K562 (cell line): ENCODE measurements around the gene PEPD. TPM values are rescaled to one million over a fixed set of nuclear protein-coding genes. Genes with fewer than 3 reads are reported as not detected.

Experiments used
- ATAC-seq: fragments of 200-7000 bp; cut with Tn5 transposase; 3 replicates; pipeline ENCODE4 v1.9.1; 2020; ENCODE audit warnings: moderate library complexity
- BruUV-seq: library from RNA; stranded (reverse); fragments of 400-500 nt; replicated peaks from 2 replicates; lab custom pipeline; 2021; lab: Mats Ljungman, UMichigan
- CTCF ChIA-PET: fragments of 300-600 bp; formaldehyde crosslinking; extraction: SDS; loops from one replicate; lab custom pipeline; 2021; ENCODE audit warnings: low intra/inter-chr PET ratio; lab: Yijun Ruan, JAX
- POLR2A ChIA-PET: fragments of 300-600, 350-650 bp; sonication (Branson Sonifier 250); formaldehyde crosslinking; extraction: SDS; loops from one replicate; lab custom pipeline; 2021; ENCODE audit warnings: antibody characterized with exemption, inconsistent platforms; lab: Yijun Ruan, JAX
- DNase-seq, 4 experiments: peaks; one replicate each; pipeline versions ENCODE4 v3.0.0 to v3.0.0-alpha.2; 2011 to 2018; ENCODE audit warnings: low spot score in 3 of 4, mixed read lengths in 3 of 4; ENCODE audit errors: extremely low read depth in 1 of 4
- FAIRE-seq: peaks from 2 replicates; lab custom pipeline; 2011; peaks lifted over from hg19 to GRCh38; lab: Jason Lieb, UNC
- H2AFZ ChIP-seq: 2 replicates; pipeline ENCODE4 v1.6.0; 2011; ENCODE audit warnings: low read depth, low read length, control low read depth, inconsistent platforms
- H3K27ac ChIP-seq: fragments of 200-600 bp; 3 replicates; pipeline ENCODE4 v1.8.0; 2011; ENCODE audit warnings: low read depth, mild to moderate bottlenecking, control low read depth, inconsistent platforms, low read length, moderate library complexity, mixed read lengths; ENCODE audit errors: extremely low read depth
- H3K27me3 ChIP-seq, 2 experiments: fragments of 300-600 bp in 1 of 2; 2 replicates in 1 of 2; 3 replicates in 1 of 2; pipeline versions ENCODE4 v1.6.0 to v1.8.0; 2011; ENCODE audit warnings: inconsistent platforms in 2 of 2, low read length in 2 of 2, mild to moderate bottlenecking in 1 of 2, mixed read lengths in 1 of 2, moderate library complexity in 1 of 2; ENCODE audit not compliant: control insufficient read depth in 2 of 2, insufficient read depth in 2 of 2
- H3K36me3 ChIP-seq: fragments of 300-600 bp; 3 replicates; pipeline ENCODE4 v1.8.0; 2011; ENCODE audit warnings: mild to moderate bottlenecking, low read length, inconsistent platforms; ENCODE audit not compliant: control insufficient read depth, insufficient read depth
- H3K4me1 ChIP-seq, 2 experiments: fragments of 200-600 bp in 1 of 2; replicated peaks in 1 of 2; 2 replicates in 1 of 2; 3 replicates in 1 of 2; pipeline versions ENCODE4 v1.5.1 to v1.8.0; 2011; ENCODE audit warnings: inconsistent platforms in 2 of 2, low read length in 2 of 2, mild to moderate bottlenecking in 1 of 2, mixed read lengths in 1 of 2, moderate library complexity in 1 of 2; ENCODE audit not compliant: control insufficient read depth in 2 of 2, insufficient read depth in 2 of 2
- H3K4me2 ChIP-seq: 2 replicates; pipeline ENCODE4 v1.6.1; 2011; ENCODE audit warnings: low read length, control low read depth, inconsistent platforms, mixed read lengths; ENCODE audit not compliant: insufficient read depth
- H3K4me3 ChIP-seq: fragments of 200-600 bp; sonication (generic), shearing (Covaris generic); 2 replicates; pipeline ENCODE4 v1.5.1; 2016; ENCODE audit warnings: control low read depth, inconsistent platforms
- H3K79me2 ChIP-seq: fragments of 200-600 bp; 3 replicates; pipeline ENCODE4 v1.8.0; 2011; ENCODE audit warnings: low read length, inconsistent platforms; ENCODE audit not compliant: control insufficient read depth, insufficient read depth
- H3K9ac ChIP-seq, 2 experiments: 2 replicates each; pipeline versions ENCODE4 v1.6.0 to v1.6.1; 2011; ENCODE audit warnings: low read depth in 2 of 2, low read length in 2 of 2, control low read depth in 1 of 2, inconsistent platforms in 1 of 2, mild to moderate bottlenecking in 1 of 2, mixed read lengths in 1 of 2; ENCODE audit not compliant: insufficient read depth in 1 of 2
- H3K9me1 ChIP-seq: one replicate; pipeline ENCODE4 v1.6.0; 2011; ENCODE audit warnings: inconsistent platforms, mild to moderate bottlenecking, low read length, moderate library complexity; ENCODE audit not compliant: control insufficient read depth, insufficient read depth
- H3K9me3 ChIP-seq: replicated peaks from 2 replicates; pipeline ENCODE4 v1.5.1; 2011; ENCODE audit warnings: low read depth, low read length, inconsistent platforms; ENCODE audit not compliant: control insufficient read depth, insufficient read depth
- H4K20me1 ChIP-seq: replicated peaks from 2 replicates; pipeline ENCODE4 v1.6.1; 2011; ENCODE audit warnings: low read length, inconsistent platforms, mixed read lengths; ENCODE audit not compliant: control insufficient read depth, insufficient read depth
- ATF2 ChIP-seq: sonication (generic); formaldehyde crosslinking; IDR thresholded peaks from 2 replicates; pipeline ENCODE4 v1.8.1; 2022; ENCODE audit warnings: missing genetic modification reagents
- CBFA2T3 ChIP-seq: fragments of 450-650 bp; IDR thresholded peaks from 2 replicates; pipeline ENCODE4 v1.6.1; 2017
- HNRNPL ChIP-seq: fragments of 200-400 bp; formaldehyde crosslinking; IDR thresholded peaks from 2 replicates; pipeline ENCODE4 v1.6.1; 2017; ENCODE audit warnings: low read depth, mild to moderate bottlenecking, low read length
- JUN ChIP-seq, 2 experiments: sonication (generic) in 1 of 2; formaldehyde crosslinking in 1 of 2; IDR thresholded peaks; 2 replicates each; pipeline versions ENCODE4 v1.6.1 to v1.8.0; 2012 to 2022; ENCODE audit warnings: borderline replicate concordance in 2 of 2, mild to moderate bottlenecking in 2 of 2, improper control_type of control experiment in 1 of 2, low read depth in 1 of 2, low read length in 1 of 2, missing genetic modification reagents in 1 of 2
- KDM2B ChIP-seq: fragments of 250-450 bp; sonication (Bioruptor Pico); IDR thresholded peaks from 2 replicates; pipeline ENCODE4 v1.8.0; 2021; ENCODE audit warnings: mild to moderate bottlenecking, moderate library complexity
- MLX ChIP-seq, 2 experiments: fragments of 450-650 bp in 1 of 2; sonication (generic) in 1 of 2; formaldehyde crosslinking; conservative IDR thresholded peaks; 2 replicates each; pipeline versions ENCODE4 v1.4.0 to v1.8.1; 2020 to 2022; ENCODE audit warnings: mild to moderate bottlenecking in 1 of 2, missing genetic modification reagents in 1 of 2
- PCBP1 ChIP-seq: fragments of 200-400 bp; formaldehyde crosslinking; IDR thresholded peaks from 2 replicates; pipeline ENCODE4 v1.6.1; 2018; ENCODE audit warnings: mild to moderate bottlenecking, low read depth, low read length; ENCODE audit not compliant: poor library complexity, severe bottlenecking
- SAFB2 ChIP-seq: fragments of 200-400 bp; formaldehyde crosslinking; IDR thresholded peaks from 2 replicates; pipeline ENCODE4 v1.6.1; 2018; ENCODE audit warnings: borderline replicate concordance, low read length, low read depth, moderate library complexity; ENCODE audit not compliant: severe bottlenecking
- STAT5B ChIP-seq: fragments of 250-450 bp; sonication (Bioruptor Pico); IDR thresholded peaks from 2 replicates; pipeline ENCODE4 v1.8.0; 2021; ENCODE audit warnings: mild to moderate bottlenecking, inconsistent platforms
- ZFP30 ChIP-seq: fragments of 250-450 bp; sonication (Bioruptor Pico); IDR thresholded peaks from 2 replicates; pipeline ENCODE4 v1.8.0; 2022; ENCODE audit warnings: moderate library complexity, mild to moderate bottlenecking, inconsistent platforms, borderline replicate concordance
- ZNF253 ChIP-seq: fragments of 250-450 bp; sonication (Bioruptor Pico); conservative IDR thresholded peaks from 2 replicates; pipeline ENCODE4 v1.6.1; 2021; ENCODE audit warnings: mild to moderate bottlenecking
- ZNF263 ChIP-seq: sonication (generic); formaldehyde crosslinking; IDR thresholded peaks from 2 replicates; pipeline ENCODE4 v1.8.0; 2022; ENCODE audit warnings: mild to moderate bottlenecking, missing genetic modification reagents, borderline replicate concordance
- WGBS: fragments of 100-300 bp; shearing (Covaris generic); methylation state at CpG from one replicate; pipeline ENCODE4 v1.1.6; 2016; ENCODE audit warnings: low coverage, mixed read lengths; ENCODE audit not compliant: insufficient coverage; ENCODE audit errors: missing lambda C conversion rate; 5-methylcytosine and 5-hydroxymethylcytosine counted together
- in situ Hi-C: fragments of 300-500 bp; cut with MboI; formaldehyde crosslinking; loops from 4 replicates; pipeline ENCODE4 v1.15.0; 2018; ENCODE audit warnings: inconsistent platforms, mixed read lengths
- intact Hi-C: fragments of 100-400 bp; cut with micrococcal nuclease; formaldehyde crosslinking; loops from 2 replicates; pipeline ENCODE4 v1.14.2; 2022
- polyA plus RNA-seq, 8 experiments: library from polyadenylated mRNA; depleted of rRNA in 4 of 8; stranded (reverse) in 5 of 8; unstranded in 3 of 8; fragments of >200 nt; fragmentation: Nextera tagmentation in 2 of 8; fragmentation: Illumina TruSeq in 1 of 8; extraction: Ambion mirVana in 2 of 8; extraction: Trizol in 1 of 8; gene quantifications; 2 replicates each; pipeline versions ENCODE4 v1.2.1 to v1.2.3, GENCODE V29; 2011 to 2014; ENCODE audit warnings: inconsistent platforms in 1 of 8, missing spikeins in 1 of 8
- total RNA-seq, 7 experiments: library from RNA; depleted of rRNA in 6 of 7; stranded (reverse); fragments of >200 nt in 6 of 7; fragmentation: Illumina TruSeq in 2 of 7; extraction: Trizol in 2 of 7; gene quantifications; 2 replicates each; pipeline versions ENCODE4 v1.2.1 to v1.2.3, GENCODE V29; 2011 to 2021; ENCODE audit warnings: low replicate concordance in 1 of 7
- TF ChIP-seq, protein P1 (sequence below): fragments of 450-650 bp; IDR thresholded peaks from one replicate; pipeline ENCODE4 v1.6.1; 2018; ENCODE audit warnings: mild to moderate bottlenecking, moderate library complexity; ENCODE audit not compliant: partially characterized antibody
- TF ChIP-seq, protein P2 (sequence below): sonication (generic); formaldehyde crosslinking; IDR thresholded peaks from 2 replicates; pipeline ENCODE4 v1.4.0; 2020; ENCODE audit warnings: mild to moderate bottlenecking, missing genetic modification reagents

PEPD gene
- total and polyA plus RNA-seq, 9 of the 15 experiments (the other 6 are each of a cell fraction or from before 2014, with no cell fraction given), result 1.3 to 19.2 (median 16.0) TPM

DNA sequence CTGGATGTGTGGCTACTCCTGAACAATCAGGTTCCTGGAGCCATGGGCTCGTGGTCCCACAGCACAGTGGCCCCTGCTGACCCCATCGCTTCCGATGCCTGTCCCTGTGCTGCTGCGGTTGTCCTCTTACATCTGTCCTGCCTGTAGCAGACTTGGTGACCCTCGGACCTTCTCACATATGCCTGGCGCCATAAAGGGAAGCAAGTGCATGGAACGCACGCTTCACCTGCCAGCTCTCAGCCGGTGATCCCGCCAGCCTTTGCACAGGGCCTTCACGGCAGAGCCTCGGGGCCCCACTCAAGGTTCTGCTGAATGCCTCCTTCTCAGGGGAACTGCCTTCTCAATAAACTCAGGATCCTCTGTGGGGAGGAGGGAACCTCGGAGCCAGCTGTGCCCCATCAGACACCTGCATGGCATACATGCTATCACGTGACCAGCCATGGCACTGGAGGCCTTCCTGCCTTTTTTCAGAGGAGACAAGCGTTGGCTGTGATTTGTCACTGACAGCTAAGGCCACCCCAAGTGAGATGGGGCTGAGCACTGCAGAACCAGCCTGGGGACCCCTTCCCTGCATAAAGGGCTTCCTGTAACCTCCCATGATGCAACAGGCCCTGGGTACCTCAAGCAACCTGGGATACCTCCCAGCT, 24.3 kb downstream of the PEPD start:
- Histone ChIP-seq H3K4me2 (no peak overlapping the region), H3K79me2 (no peaks in the 10 kb centered on the region), H3K9me3 (no peaks in the 10 kb centered on the region), H3K4me3 (no peak overlapping the region), H4K20me1 (peaks cover 7% of the 10 kb centered on the region; the same call in 1 of the 2 replicates), H3K9ac (no peak overlapping the region), H3K27ac (no peak overlapping the region), H3K36me3 (no peaks in the 10 kb centered on the region), H3K27me3 (no peaks in the 10 kb centered on the region; a peak in 1 of 5 replicates), H3K9me1 (no peaks in the 10 kb centered on the region), H3K4me1 (no peaks in the 10 kb centered on the region), H2AFZ (no peak overlapping the region)
- DNase-seq (no peak), FAIRE-seq (no peak), ATAC-seq (no peak)
- in situ Hi-C loops, result no loop called here
- BruUV-seq, result no TSS peak
- ChIA-PET POLR2A (interaction anchor here (0.9 kb wide), 1 partner anchor 8 kb away, joined by 5 read pairs; no protein-coding TSS in a partner anchor), CTCF (no interaction called here)
- intact Hi-C loops, result no loop called here
- WGBS, result 23% methylated on average over 10 of the region's 15 CpGs
- no peak for TF ChIP-seq JUN (IDR thresholded peaks at IDR 0.05; ENCODE audit: borderline replicate concordance, low read depth, low read length)
- no peak for TF ChIP-seq JUN (CRISPR knock-in tag; IDR thresholded peaks at IDR 0.05; ENCODE audit: borderline replicate concordance)
- TF ChIP-seq ZNF253 (CRISPR knock-in tag), result no peak
- no peak for TF ChIP-seq HNRNPL
- no peak for TF ChIP-seq ZFP30 (CRISPR knock-in tag)
- TF ChIP-seq ATF2, result no peak
- TF ChIP-seq KDM2B (CRISPR knock-in tag), result no peak
- TF ChIP-seq CBFA2T3, result no peak
- no peak for TF ChIP-seq MLX (CRISPR knock-in tag; conservative IDR thresholded peaks at IDR 0.05)
- no peak for TF ChIP-seq PCBP1
- no peak for TF ChIP-seq ZNF263
- no peak for TF ChIP-seq SAFB2
- no peak for TF ChIP-seq STAT5B
- TF ChIP-seq, protein P1, sequence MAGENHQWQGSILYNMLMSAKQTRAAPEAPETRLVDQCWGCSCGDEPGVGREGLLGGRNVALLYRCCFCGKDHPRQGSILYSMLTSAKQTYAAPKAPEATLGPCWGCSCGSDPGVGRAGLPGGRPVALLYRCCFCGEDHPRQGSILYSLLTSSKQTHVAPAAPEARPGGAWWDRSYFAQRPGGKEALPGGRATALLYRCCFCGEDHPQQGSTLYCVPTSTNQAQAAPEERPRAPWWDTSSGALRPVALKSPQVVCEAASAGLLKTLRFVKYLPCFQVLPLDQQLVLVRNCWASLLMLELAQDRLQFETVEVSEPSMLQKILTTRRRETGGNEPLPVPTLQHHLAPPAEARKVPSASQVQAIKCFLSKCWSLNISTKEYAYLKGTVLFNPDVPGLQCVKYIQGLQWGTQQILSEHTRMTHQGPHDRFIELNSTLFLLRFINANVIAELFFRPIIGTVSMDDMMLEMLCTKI, result no peak
- TF ChIP-seq, protein P2, sequence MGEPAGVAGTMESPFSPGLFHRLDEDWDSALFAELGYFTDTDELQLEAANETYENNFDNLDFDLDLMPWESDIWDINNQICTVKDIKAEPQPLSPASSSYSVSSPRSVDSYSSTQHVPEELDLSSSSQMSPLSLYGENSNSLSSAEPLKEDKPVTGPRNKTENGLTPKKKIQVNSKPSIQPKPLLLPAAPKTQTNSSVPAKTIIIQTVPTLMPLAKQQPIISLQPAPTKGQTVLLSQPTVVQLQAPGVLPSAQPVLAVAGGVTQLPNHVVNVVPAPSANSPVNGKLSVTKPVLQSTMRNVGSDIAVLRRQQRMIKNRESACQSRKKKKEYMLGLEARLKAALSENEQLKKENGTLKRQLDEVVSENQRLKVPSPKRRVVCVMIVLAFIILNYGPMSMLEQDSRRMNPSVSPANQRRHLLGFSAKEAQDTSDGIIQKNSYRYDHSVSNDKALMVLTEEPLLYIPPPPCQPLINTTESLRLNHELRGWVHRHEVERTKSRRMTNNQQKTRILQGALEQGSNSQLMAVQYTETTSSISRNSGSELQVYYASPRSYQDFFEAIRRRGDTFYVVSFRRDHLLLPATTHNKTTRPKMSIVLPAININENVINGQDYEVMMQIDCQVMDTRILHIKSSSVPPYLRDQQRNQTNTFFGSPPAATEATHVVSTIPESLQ (CRISPR knock-in tag), result no peak
